DOHH2 (cell line): Measurements from ENCODE around the gene KLK8.

Source experiments
- H3F3A ChIP-seq: fragments of 200-600 bp; sonication (generic), shearing (Covaris generic); 2 replicates; pipeline ENCODE4 v1.6.0; 2016; ENCODE audit warnings: antibody characterized with exemption, mild to moderate bottlenecking; ENCODE audit not compliant: control insufficient read depth, insufficient read depth
- H3K27ac ChIP-seq: fragments of 200-600 bp; sonication (generic); 2 replicates; pipeline ENCODE4 v1.5.1; 2014; ENCODE audit warnings: low read depth, mild to moderate bottlenecking, low read length, moderate library complexity
- H3K27me3 ChIP-seq: fragments of 200-600 bp; sonication (generic); 2 replicates; pipeline ENCODE4 v1.6.1; 2014; ENCODE audit warnings: mild to moderate bottlenecking, low read length, mixed read lengths; ENCODE audit not compliant: control insufficient read depth
- H3K36me3 ChIP-seq: fragments of 200-600 bp; sonication (generic); 2 replicates; pipeline ENCODE4 v1.6.1; 2014; ENCODE audit warnings: mild to moderate bottlenecking, low read length, moderate library complexity, mixed read lengths; ENCODE audit not compliant: control insufficient read depth
- H3K4me1 ChIP-seq: fragments of 200-600 bp; sonication (generic); 2 replicates; pipeline ENCODE4 v1.6.1; 2014; ENCODE audit warnings: mild to moderate bottlenecking, low read length, mixed read lengths; ENCODE audit not compliant: control insufficient read depth
- H3K4me2 ChIP-seq: fragments of 200-600 bp; sonication (generic); 2 replicates; pipeline ENCODE4 v1.6.0; 2014; ENCODE audit warnings: mild to moderate bottlenecking, low read length, moderate library complexity
- H3K4me3 ChIP-seq: fragments of 200-600 bp; sonication (generic); 2 replicates; pipeline ENCODE4 v1.5.1; 2014; ENCODE audit warnings: mild to moderate bottlenecking, low read length, mixed read lengths
- H3K79me2 ChIP-seq: fragments of 200-600 bp; sonication (generic); 2 replicates; pipeline ENCODE4 v1.6.1; 2014; ENCODE audit warnings: mild to moderate bottlenecking, low read length, mixed read lengths; ENCODE audit not compliant: control insufficient read depth
- H3K9me2 ChIP-seq: fragments of 200-600 bp; sonication (generic); replicated peaks from 2 replicates; pipeline ENCODE4 v1.6.1; 2014; ENCODE audit warnings: mild to moderate bottlenecking, low read length, mixed read lengths; ENCODE audit not compliant: control insufficient read depth
- H3K9me3 ChIP-seq: fragments of 200-600 bp; sonication (generic); 2 replicates; pipeline ENCODE4 v1.6.1; 2014; ENCODE audit warnings: antibody characterized with exemption, low read length, mixed read lengths; ENCODE audit not compliant: control insufficient read depth, insufficient read depth
- H4K20me1 ChIP-seq: fragments of 200-600 bp; sonication (generic); 2 replicates; pipeline ENCODE4 v1.6.0; 2014; ENCODE audit warnings: low read depth, mild to moderate bottlenecking, antibody characterized with exemption, low read length, moderate library complexity; ENCODE audit not compliant: control insufficient read depth, insufficient read depth
- EZH2phosphoT487 ChIP-seq: fragments of 200-600 bp; sonication (generic); IDR thresholded peaks from 2 replicates; pipeline ENCODE4 v1.6.1; 2017; ENCODE audit warnings: borderline replicate concordance, mild to moderate bottlenecking, antibody characterized with exemption, low read length, moderate library complexity, mixed read lengths
- TF ChIP-seq, protein P1 (sequence below): fragments of 200-600 bp; sonication (generic); IDR thresholded peaks from one replicate; pipeline ENCODE4 v1.5.1; 2014; ENCODE audit warnings: antibody characterized with exemption, mild to moderate bottlenecking, low read depth, low read length; ENCODE audit not compliant: poor library complexity, severe bottlenecking

KLK8 gene

DNA sequence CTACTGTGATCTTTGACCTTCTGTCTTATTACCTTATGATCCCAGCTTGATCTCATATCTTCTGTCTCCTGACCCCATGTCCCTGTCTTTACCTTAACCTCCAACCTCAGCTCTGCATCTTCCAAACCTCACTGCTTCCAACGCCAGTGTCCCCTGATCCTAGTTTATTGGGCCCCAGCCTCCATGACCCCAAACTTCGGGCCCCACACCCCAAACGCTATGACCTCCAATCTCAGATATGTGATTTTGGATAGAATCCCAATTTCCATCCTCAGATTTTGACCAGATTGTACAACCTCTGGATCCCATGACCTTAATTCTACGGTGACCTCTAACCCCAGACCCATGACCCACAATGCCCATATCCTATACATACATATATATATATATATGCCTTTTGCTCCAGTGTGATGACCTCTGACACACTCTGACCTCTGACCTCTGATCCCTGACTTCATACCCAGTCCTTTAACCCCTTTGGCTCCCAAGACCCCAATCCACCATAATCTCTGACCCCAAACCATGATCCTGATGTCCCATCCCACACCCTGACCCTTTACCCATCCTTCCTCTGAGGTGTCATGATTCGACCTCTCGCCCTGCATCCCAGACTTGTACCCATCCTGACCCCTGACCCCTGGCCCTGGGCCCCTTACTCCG, 29.9 kb upstream of the KLK8 start:
- H3K79me2 ChIP-seq: no peaks in the 10 kb centered on the region
- H3K4me2 ChIP-seq: no peak overlapping the region
- no peak overlapping the region for H3K27ac ChIP-seq
- H3K9me2 ChIP-seq: no peaks in the 10 kb centered on the region
- no peaks in the 10 kb centered on the region for H4K20me1 ChIP-seq
- H3K27me3 ChIP-seq: no peaks in the 10 kb centered on the region
- no peaks in the 10 kb centered on the region for H3K36me3 ChIP-seq
- H3K9me3 ChIP-seq: no peaks in the 10 kb centered on the region
- H3K4me3 ChIP-seq: no peak overlapping the region
- TF ChIP-seq EZH2phosphoT487: no peak
- TF ChIP-seq, protein P1, sequence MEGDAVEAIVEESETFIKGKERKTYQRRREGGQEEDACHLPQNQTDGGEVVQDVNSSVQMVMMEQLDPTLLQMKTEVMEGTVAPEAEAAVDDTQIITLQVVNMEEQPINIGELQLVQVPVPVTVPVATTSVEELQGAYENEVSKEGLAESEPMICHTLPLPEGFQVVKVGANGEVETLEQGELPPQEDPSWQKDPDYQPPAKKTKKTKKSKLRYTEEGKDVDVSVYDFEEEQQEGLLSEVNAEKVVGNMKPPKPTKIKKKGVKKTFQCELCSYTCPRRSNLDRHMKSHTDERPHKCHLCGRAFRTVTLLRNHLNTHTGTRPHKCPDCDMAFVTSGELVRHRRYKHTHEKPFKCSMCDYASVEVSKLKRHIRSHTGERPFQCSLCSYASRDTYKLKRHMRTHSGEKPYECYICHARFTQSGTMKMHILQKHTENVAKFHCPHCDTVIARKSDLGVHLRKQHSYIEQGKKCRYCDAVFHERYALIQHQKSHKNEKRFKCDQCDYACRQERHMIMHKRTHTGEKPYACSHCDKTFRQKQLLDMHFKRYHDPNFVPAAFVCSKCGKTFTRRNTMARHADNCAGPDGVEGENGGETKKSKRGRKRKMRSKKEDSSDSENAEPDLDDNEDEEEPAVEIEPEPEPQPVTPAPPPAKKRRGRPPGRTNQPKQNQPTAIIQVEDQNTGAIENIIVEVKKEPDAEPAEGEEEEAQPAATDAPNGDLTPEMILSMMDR: no peak
- H3F3A ChIP-seq: no peaks in the 10 kb centered on the region
- no peaks in the 10 kb centered on the region for H3K4me1 ChIP-seq

DNA sequence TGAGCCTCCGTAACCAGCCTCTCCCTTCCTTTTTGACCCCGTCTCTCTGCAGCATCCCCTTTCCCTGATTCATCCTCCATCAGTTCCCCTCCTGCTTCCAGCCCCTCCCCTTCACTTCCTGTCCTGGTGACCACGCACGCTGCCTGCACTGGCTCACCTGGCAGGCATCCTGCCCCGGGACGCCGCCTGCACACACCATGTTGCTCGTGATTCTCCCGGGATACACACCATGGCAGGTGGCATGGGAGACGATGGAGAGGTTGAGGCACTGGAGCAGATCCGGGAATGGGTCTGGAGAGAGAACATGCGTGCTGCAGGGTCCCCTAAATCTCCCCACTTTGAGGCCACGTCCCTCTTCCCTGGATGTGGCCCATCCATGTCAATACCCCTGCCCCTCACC, 29.2 kb upstream of the KLK8 start:
- H3K79me2 ChIP-seq: no peaks in the 10 kb centered on the region
- TF ChIP-seq, protein P1: no peak
- no peak for TF ChIP-seq EZH2phosphoT487
- H3K27ac ChIP-seq: no peak overlapping the region
- no peaks in the 10 kb centered on the region for H3K9me2 ChIP-seq
- no peak overlapping the region for H3K4me2 ChIP-seq
- H3K4me1 ChIP-seq: no peaks in the 10 kb centered on the region
- H3K9me3 ChIP-seq: no peaks in the 10 kb centered on the region
- H3F3A ChIP-seq: no peaks in the 10 kb centered on the region
- no peaks in the 10 kb centered on the region for H4K20me1 ChIP-seq
- no peak overlapping the region for H3K4me3 ChIP-seq
- no peaks in the 10 kb centered on the region for H3K27me3 ChIP-seq
- no peaks in the 10 kb centered on the region for H3K36me3 ChIP-seq

DNA sequence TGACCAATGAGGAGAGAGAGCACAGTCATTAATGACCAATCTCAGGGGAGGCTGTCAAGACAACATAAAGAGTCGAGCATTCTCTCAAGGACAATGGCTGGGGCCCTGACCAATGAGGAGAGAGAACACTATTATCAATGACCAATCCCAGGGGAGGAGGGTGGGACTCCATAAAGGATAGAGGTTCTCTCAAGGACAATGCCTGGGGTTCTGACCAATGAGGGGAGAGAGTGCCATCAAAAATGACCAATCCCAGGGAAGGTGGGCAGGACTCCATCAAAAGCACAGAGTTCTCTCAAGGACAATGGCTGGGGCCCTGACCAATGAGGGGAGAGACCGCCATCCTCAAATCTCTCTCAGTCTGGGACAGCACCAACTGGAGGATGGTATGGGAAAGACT, 28.3 kb upstream of the KLK8 start:
- Histone ChIP-seq H3K9me2 (no peaks in the 10 kb centered on the region), H3F3A (no peaks in the 10 kb centered on the region), H3K4me2 (no peak overlapping the region), H3K27me3 (no peaks in the 10 kb centered on the region), H3K9me3 (no peaks in the 10 kb centered on the region), H4K20me1 (no peaks in the 10 kb centered on the region), H3K36me3 (no peaks in the 10 kb centered on the region), H3K4me3 (no peak overlapping the region), H3K27ac (no peak overlapping the region), H3K4me1 (no peaks in the 10 kb centered on the region), H3K79me2 (no peaks in the 10 kb centered on the region)
- TF ChIP-seq, protein P1: no peak
- no peak for TF ChIP-seq EZH2phosphoT487
